Stimulated activated CD4-positive, alpha-beta T cell treated with anti-CD3 and anti-CD28 coated beads, Interleukin-4, amount 100 ng/mL, for 1 hour (primary cell): Measurements from ENCODE around the gene RIPPLY1.
A peak's percentile ranks its signal among the peaks of the same experiment; 100 is the strongest.
"Not testable (repeated sequence)": the region's sequence is repeated elsewhere in the genome, so short reads cannot be mapped to it uniquely, and the experiment has no call there.

ENCODE experiments used
- DNase-seq: peaks from one replicate; pipeline ENCODE4 v3.0.0-alpha.2; 2020

Gene RIPPLY1

GRCh38 chrX:106905064-106905708 lies 2.0 kb upstream of the RIPPLY1 start:
- no peak for DNase-seq

GRCh38 chrX:106903856-106904528 lies 851 bp upstream of the RIPPLY1 start:
- DNase-seq: no peak

- DNase-seq: no peak
These were observed 457 bp downstream of the RIPPLY1 start for GRCh38 chrX:106902684-106903083.

GRCh38 chrX:106901781-106902219 lies 1.3 kb downstream of the RIPPLY1 start:
- DNase-seq: no peak

GRCh38 chrX:106901341-106901740 lies 1.8 kb downstream of the RIPPLY1 start:
- DNase-seq: no peak

- DNase-seq: no peak
These were observed 3.3 kb downstream of the RIPPLY1 start for GRCh38 chrX:106899841-106900240.

- DNase-seq: no peak
These were observed 3.9 kb downstream of the RIPPLY1 start for GRCh38 chrX:106899276-106899675.

- no peak for DNase-seq
These were observed 4.7 kb downstream of the RIPPLY1 start for GRCh38 chrX:106898462-106898861.

- no peak for DNase-seq
These were observed 5.9 kb downstream of the RIPPLY1 start for GRCh38 chrX:106897259-106897658.

- DNase-seq: no peak
These were observed 8.1 kb downstream of the RIPPLY1 start for GRCh38 chrX:106894978-106895452.

GRCh38 chrX:106894392-106894909 lies 8.7 kb downstream of the RIPPLY1 start:
- DNase-seq: peak; percentile 25

GRCh38 chrX:106891762-106892460 lies 11.2 kb downstream of the RIPPLY1 start:
- DNase-seq: no peak

GRCh38 chrX:106889468-106889867 lies 13.7 kb downstream of the RIPPLY1 start:
- no peak for DNase-seq

GRCh38 chrX:106875151-106875550 lies 28.0 kb downstream of the RIPPLY1 start:
- no peak for DNase-seq

- no peak for DNase-seq
These were observed 29.1 kb downstream of the RIPPLY1 start for GRCh38 chrX:106874075-106874474.

- DNase-seq: not testable (repeated sequence)
These were observed 30.3 kb downstream of the RIPPLY1 start for GRCh38 chrX:106872796-106873195.

- no peak for DNase-seq
These were observed 39.4 kb downstream of the RIPPLY1 start for GRCh38 chrX:106863697-106864096.

GRCh38 chrX:106862972-106863688 lies 40.0 kb downstream of the RIPPLY1 start:
- DNase-seq: peak; percentile 1
